Ovary (tissue), 3 donors: ENCODE results near the gene CAMK2D.

ENCODE experiments used
- CTCF ChIP-seq, 3 donors: fragments of 450-650 bp in 2 of 3; fragments of 200-600 bp in 1 of 3; IDR thresholded peaks; one replicate each; pipeline versions ENCODE4 v1.5.1 to v1.8.0; 2016 to 2022; ENCODE audit warnings: antibody characterized with exemption in 3 of 3, mild to moderate bottlenecking in 1 of 3
- EP300 ChIP-seq: sonication (generic); formaldehyde crosslinking; IDR thresholded peaks from one replicate; pipeline ENCODE4 v1.6.1; 2017; ENCODE audit warnings: antibody characterized with exemption
- POLR2A ChIP-seq: fragments of 450-650 bp; IDR thresholded peaks from one replicate; pipeline ENCODE4 v1.6.1; 2017; ENCODE audit warnings: antibody characterized with exemption, mild to moderate bottlenecking, moderate library complexity
- donor health status: DM: no; HTN: no; CAD: no.

- TF ChIP-seq POLR2A (no peak), CTCF (IDR thresholded peaks at IDR 0.05) (no peak), EP300 (no peak)
Measured at GRCh38 chr4:113694008-113694407, 67.5 kb downstream of the CAMK2D start.
